ENCODE measurements around the gene SPECC1. TPM values are rescaled to one million over a fixed set of nuclear protein-coding genes. Genes with fewer than 3 reads are reported as not detected.

The SPECC1 gene
- total RNA-seq, 1 donor from 2014 or later: 91.9 TPM

- DNase-seq (ENCODE audit: low spot score): no peak
- peaks cover 37% of the 10 kb centered on the region for H3K27me3 Mint-ChIP-seq (ENCODE audit: low read depth)
- H3K27ac Mint-ChIP-seq (ENCODE audit: unreplicated experiment): no peak overlapping the region
- no peak overlapping the region for H3K4me3 Mint-ChIP-seq (ENCODE audit: unreplicated experiment)
- H3K36me3 Mint-ChIP-seq (ENCODE audit: low read depth): peaks cover 4% of the 10 kb centered on the region
- peaks cover 2% of the 10 kb centered on the region for H3K9me3 Mint-ChIP-seq (ENCODE audit: low read depth)
- H3K4me1 Mint-ChIP-seq (ENCODE audit: low read depth): no peaks in the 10 kb centered on the region
- TF ChIP-seq, protein P1, sequence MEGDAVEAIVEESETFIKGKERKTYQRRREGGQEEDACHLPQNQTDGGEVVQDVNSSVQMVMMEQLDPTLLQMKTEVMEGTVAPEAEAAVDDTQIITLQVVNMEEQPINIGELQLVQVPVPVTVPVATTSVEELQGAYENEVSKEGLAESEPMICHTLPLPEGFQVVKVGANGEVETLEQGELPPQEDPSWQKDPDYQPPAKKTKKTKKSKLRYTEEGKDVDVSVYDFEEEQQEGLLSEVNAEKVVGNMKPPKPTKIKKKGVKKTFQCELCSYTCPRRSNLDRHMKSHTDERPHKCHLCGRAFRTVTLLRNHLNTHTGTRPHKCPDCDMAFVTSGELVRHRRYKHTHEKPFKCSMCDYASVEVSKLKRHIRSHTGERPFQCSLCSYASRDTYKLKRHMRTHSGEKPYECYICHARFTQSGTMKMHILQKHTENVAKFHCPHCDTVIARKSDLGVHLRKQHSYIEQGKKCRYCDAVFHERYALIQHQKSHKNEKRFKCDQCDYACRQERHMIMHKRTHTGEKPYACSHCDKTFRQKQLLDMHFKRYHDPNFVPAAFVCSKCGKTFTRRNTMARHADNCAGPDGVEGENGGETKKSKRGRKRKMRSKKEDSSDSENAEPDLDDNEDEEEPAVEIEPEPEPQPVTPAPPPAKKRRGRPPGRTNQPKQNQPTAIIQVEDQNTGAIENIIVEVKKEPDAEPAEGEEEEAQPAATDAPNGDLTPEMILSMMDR (IDR thresholded peaks at IDR 0.05): no peak
These were observed 36.3 kb downstream of the SPECC1 start for GRCh38 chr17:20045476-20045875.

DNA sequence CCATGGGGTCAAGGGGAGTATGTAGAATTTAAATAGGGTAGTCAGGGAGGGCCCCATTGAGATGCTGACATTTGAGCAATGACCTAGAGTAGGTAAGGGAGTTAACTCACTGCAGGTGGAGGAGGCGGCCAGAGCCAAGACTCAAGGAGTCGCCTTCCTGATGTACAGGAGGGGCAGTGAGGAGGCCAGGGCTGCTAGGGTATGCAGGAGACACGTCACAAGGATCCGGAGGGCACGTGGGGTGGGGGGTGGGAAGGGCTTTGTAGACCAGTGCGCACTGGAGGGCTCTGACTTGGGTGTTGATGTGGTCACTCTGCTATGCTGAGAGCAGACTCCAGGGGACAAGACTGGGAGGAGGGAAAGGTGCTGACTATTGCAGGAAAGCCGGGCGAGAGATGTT, 37.5 kb downstream of the SPECC1 start:
- Mint-ChIP-seq H3K27ac (ENCODE audit: unreplicated experiment) (no peak overlapping the region), H3K9me3 (ENCODE audit: low read depth) (peaks cover 2% of the 10 kb centered on the region), H3K4me3 (ENCODE audit: unreplicated experiment) (no peak overlapping the region), H3K36me3 (ENCODE audit: low read depth) (peaks cover 4% of the 10 kb centered on the region), H3K27me3 (ENCODE audit: low read depth) (peaks cover 34% of the 10 kb centered on the region), H3K4me1 (ENCODE audit: low read depth) (no peaks in the 10 kb centered on the region)
- no peak for DNase-seq (ENCODE audit: low spot score)
- TF ChIP-seq, protein P1 (IDR thresholded peaks at IDR 0.05): no peak

GRCh38 chr17:20051624-20052023, 42.5 kb downstream of the SPECC1 start:
- peaks cover 14% of the 10 kb centered on the region for H3K36me3 Mint-ChIP-seq (ENCODE audit: low read depth)
- DNase-seq (ENCODE audit: low spot score): no peak
- H3K4me1 Mint-ChIP-seq (ENCODE audit: low read depth): no peaks in the 10 kb centered on the region
- no peak overlapping the region for H3K27ac Mint-ChIP-seq (ENCODE audit: unreplicated experiment)
- TF ChIP-seq, protein P1 (IDR thresholded peaks at IDR 0.05): no peak
- peaks cover 16% of the 10 kb centered on the region for H3K9me3 Mint-ChIP-seq (ENCODE audit: low read depth)
- no peak overlapping the region for H3K4me3 Mint-ChIP-seq (ENCODE audit: unreplicated experiment)
- peaks cover 37% of the 10 kb centered on the region for H3K27me3 Mint-ChIP-seq (ENCODE audit: low read depth)

DNA sequence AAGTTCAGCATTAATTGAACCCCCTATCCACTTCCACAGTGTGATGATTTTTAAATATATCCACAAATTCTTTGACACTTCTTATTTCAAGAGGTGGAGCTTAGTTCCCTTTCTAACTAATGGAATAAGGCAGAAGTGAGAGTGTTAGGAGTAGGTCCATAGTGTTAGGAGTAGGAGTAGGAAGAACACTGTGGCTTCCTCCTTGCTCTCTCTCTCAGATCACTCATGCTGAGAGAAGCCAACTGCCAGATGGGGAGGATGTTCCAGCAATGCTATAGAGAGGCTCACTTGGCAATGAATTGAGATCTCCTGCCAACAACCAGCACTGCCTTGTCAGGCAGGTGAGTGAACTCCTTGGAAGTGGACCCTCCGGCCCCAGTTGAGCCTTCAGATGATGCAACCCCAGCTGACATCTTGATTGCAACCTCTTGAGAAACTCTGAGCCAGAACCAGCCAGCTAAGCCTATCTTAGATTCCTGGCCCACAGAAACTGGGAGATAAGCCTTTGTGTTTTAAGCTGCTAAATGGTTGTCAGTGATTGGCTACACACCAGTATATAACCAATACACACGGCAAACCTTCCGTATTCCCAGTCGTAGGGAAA, 44.3 kb downstream of the SPECC1 start:
- H3K4me1 Mint-ChIP-seq (ENCODE audit: low read depth): no peaks in the 10 kb centered on the region
- peaks cover 26% of the 10 kb centered on the region for H3K27me3 Mint-ChIP-seq (ENCODE audit: low read depth)
- no peak overlapping the region for H3K4me3 Mint-ChIP-seq (ENCODE audit: unreplicated experiment)
- TF ChIP-seq, protein P1 (IDR thresholded peaks at IDR 0.05): no peak
- no peak for DNase-seq (ENCODE audit: low spot score)
- H3K27ac Mint-ChIP-seq (ENCODE audit: unreplicated experiment): no peak overlapping the region
- peaks cover 13% of the 10 kb centered on the region for H3K9me3 Mint-ChIP-seq (ENCODE audit: low read depth)
- peaks cover 10% of the 10 kb centered on the region for H3K36me3 Mint-ChIP-seq (ENCODE audit: low read depth)

DNA sequence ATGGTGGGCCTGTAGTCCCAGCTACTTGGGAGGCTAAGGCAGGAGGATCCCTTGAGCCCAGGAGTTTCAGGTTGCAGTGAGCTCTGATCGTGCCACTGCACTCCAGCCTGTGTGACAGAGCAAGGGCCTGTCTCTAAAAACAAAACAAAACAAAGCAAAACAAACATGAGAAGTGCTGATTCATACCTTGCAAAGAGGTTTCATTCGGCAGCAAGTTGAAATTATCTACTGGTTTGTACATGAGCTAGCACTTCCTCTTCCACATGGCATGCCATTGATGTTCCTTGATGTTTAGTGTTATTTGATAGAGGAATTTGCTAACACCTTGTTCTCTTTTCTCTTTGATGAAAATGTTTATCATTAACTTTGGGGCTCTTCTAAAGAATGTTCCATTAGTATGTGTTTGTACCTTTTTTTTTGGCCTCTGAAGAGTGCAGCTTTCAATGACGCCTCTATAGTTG, 50.6 kb downstream of the SPECC1 start:
- no peaks in the 10 kb centered on the region for H3K36me3 Mint-ChIP-seq (ENCODE audit: low read depth)
- TF ChIP-seq, protein P1 (IDR thresholded peaks at IDR 0.05): no peak
- H3K4me3 Mint-ChIP-seq (ENCODE audit: unreplicated experiment): no peak overlapping the region
- peaks cover 10% of the 10 kb centered on the region for H3K27me3 Mint-ChIP-seq (ENCODE audit: low read depth)
- H3K4me1 Mint-ChIP-seq (ENCODE audit: low read depth): peaks cover 22% of the 10 kb centered on the region
- H3K9me3 Mint-ChIP-seq (ENCODE audit: low read depth): no peaks in the 10 kb centered on the region
- no peak for DNase-seq (ENCODE audit: low spot score)
- H3K27ac Mint-ChIP-seq (ENCODE audit: unreplicated experiment): no peak overlapping the region
